ENCODE results near the gene HOXA11.

The HOXA11 gene

GRCh38 chr7:27151341-27151930 lies 33.6 kb downstream of the HOXA11 start:
- TF ChIP-seq SIN3A (IDR thresholded peaks at IDR 0.05; ENCODE audit: borderline replicate concordance, insufficient read depth, low read length), result no peak
- no peak for TF ChIP-seq REST (IDR thresholded peaks at IDR 0.05; ENCODE audit: insufficient read depth in 1 of 2, low read depth in 2 of 2, low read length in 2 of 2)
- no peak for TF ChIP-seq TAF1 (IDR thresholded peaks at IDR 0.05; ENCODE audit: borderline replicate concordance, insufficient read depth, low read length)
- no peak for TF ChIP-seq POLR2AphosphoS5 (IDR thresholded peaks at IDR 0.05; ENCODE audit: low read depth, low read length)

GRCh38 chr7:27150568-27151340 lies 34.3 kb downstream of the HOXA11 start:
- TF ChIP-seq FOXP2 (optimal IDR thresholded peaks at IDR 0.05; ENCODE audit: borderline replicate concordance, extremely low read depth, extremely low read length, insufficient read depth), result peak; percentile 60
- no peak for TF ChIP-seq SIN3A (IDR thresholded peaks at IDR 0.05; ENCODE audit: borderline replicate concordance, insufficient read depth, low read length)
- TF ChIP-seq REST (IDR thresholded peaks at IDR 0.05; ENCODE audit: insufficient read depth in 1 of 2, low read depth in 2 of 2, low read length in 2 of 2), result 0 out of 4 replicates have a peak, but pooled peaks of 1 of the 2 experiments have one; percentile 28

- TF ChIP-seq TAF1 (IDR thresholded peaks at IDR 0.05; ENCODE audit: borderline replicate concordance, insufficient read depth, low read length), result no peak
- no peak for TF ChIP-seq POLR2AphosphoS5 (IDR thresholded peaks at IDR 0.05; ENCODE audit: low read depth, low read length)
- no peak for TF ChIP-seq FOXP2 (optimal IDR thresholded peaks at IDR 0.05; ENCODE audit: borderline replicate concordance, extremely low read depth, extremely low read length, insufficient read depth)
- no peak for TF ChIP-seq REST (IDR thresholded peaks at IDR 0.05; ENCODE audit: insufficient read depth in 1 of 2, low read depth in 2 of 2, low read length in 2 of 2)
- no peak for TF ChIP-seq SIN3A (IDR thresholded peaks at IDR 0.05; ENCODE audit: borderline replicate concordance, insufficient read depth, low read length)
These were observed 35.0 kb downstream of the HOXA11 start for GRCh38 chr7:27149842-27150567.

GRCh38 chr7:27148756-27149641 lies 36.0 kb downstream of the HOXA11 start:
- no peak for TF ChIP-seq TAF1 (IDR thresholded peaks at IDR 0.05; ENCODE audit: borderline replicate concordance, insufficient read depth, low read length)
- TF ChIP-seq SIN3A (IDR thresholded peaks at IDR 0.05; ENCODE audit: borderline replicate concordance, insufficient read depth, low read length), result no peak
- no peak for TF ChIP-seq POLR2AphosphoS5 (IDR thresholded peaks at IDR 0.05; ENCODE audit: low read depth, low read length)
- TF ChIP-seq FOXP2 (optimal IDR thresholded peaks at IDR 0.05; ENCODE audit: borderline replicate concordance, extremely low read depth, extremely low read length, insufficient read depth), result no peak
- TF ChIP-seq REST (IDR thresholded peaks at IDR 0.05; ENCODE audit: insufficient read depth in 1 of 2, low read depth in 2 of 2, low read length in 2 of 2), result no peak

Data from PFSK-1 (cell line).